ENCODE data around the gene FBXL16. TPM values are rescaled to one million over a fixed set of nuclear protein-coding genes. Genes with fewer than 3 reads are reported as not detected.

Gene FBXL16
- total and polyA plus RNA-seq, 9 of the 15 experiments (the other 6 are each of a cell fraction or from before 2014, with no cell fraction given), result 0.21 to 8.2 (median 1.7) TPM

- peak; percentile 30; the same call in 1 of the 2 replicates for TF ChIP-seq RFX1 (IDR thresholded peaks at IDR 0.05)
These were observed 6.1 kb upstream of the FBXL16 start (continued) for GRCh38 chr16:711548-712320.

- intact Hi-C loops (cut with micrococcal nuclease) (loop anchor here (1.0 to 5.0 kb wide), 2 partner anchors 74 to 96 kb away; no protein-coding TSS in a partner anchor), in situ Hi-C loops (cut with MboI) (loop anchor here (5.0 to 10.0 kb wide), 2 partner anchors 76 to 344 kb away; partner anchors contain the start of genes CHTF18 and RPUSD1)
- ChIA-PET POLR2A (no interaction called here), CTCF (ENCODE audit: low intra/inter-chr PET ratio) (interaction anchor here (1.0 to 4.5 kb wide), 4 partner anchors 31 to 391 kb away, joined by 3 to 73 read pairs (median 14); no protein-coding TSS in a partner anchor)
- no peak overlapping the region for H3K27ac ChIP-seq (ENCODE audit: extremely low read depth, low read depth, low read length)
- no peak overlapping the region for H2AFZ ChIP-seq (ENCODE audit: low read depth, low read length)
- DNase-seq (ENCODE audit: extremely low read depth in 1 of 4, low spot score in 3 of 4), result no peak
- H3K4me1 ChIP-seq (replicated peaks in 1 of 2; ENCODE audit: control insufficient read depth in 2 of 2, insufficient read depth in 2 of 2, low read length in 2 of 2), result peaks cover 4 to 65% of the 10 kb centered on the region in 2 experiments; a peak in 3 of 5 replicates
- H3K79me2 ChIP-seq (ENCODE audit: control insufficient read depth, insufficient read depth, low read length), result peaks cover 4% of the 10 kb centered on the region; the same call in 2 of the 3 replicates
- 27% methylated on average over 12 of the region's 12 CpGs for WGBS (ENCODE audit: insufficient coverage, low coverage, missing lambda C conversion rate)
- no peaks in the 10 kb centered on the region for H3K36me3 ChIP-seq (ENCODE audit: control insufficient read depth, insufficient read depth, low read length)
- TF ChIP-seq BCOR (IDR thresholded peaks at IDR 0.05) (peak; percentile 82), KDM1A (IDR thresholded peaks at IDR 0.05) (peak; percentile 41 to 67; a peak in 3 of 4 replicates), ZNF263 (CRISPR knock-in tag; IDR thresholded peaks at IDR 0.05; ENCODE audit: borderline replicate concordance) (no peak), RCOR1 (IDR thresholded peaks at IDR 0.05; ENCODE audit: borderline replicate concordance in 1 of 2, low read depth in 2 of 2, low read length in 2 of 2) (peak in 1 of 2 experiments; percentile 47; a peak in 1 of 4 replicates)
- TF ChIP-seq, protein P1, sequence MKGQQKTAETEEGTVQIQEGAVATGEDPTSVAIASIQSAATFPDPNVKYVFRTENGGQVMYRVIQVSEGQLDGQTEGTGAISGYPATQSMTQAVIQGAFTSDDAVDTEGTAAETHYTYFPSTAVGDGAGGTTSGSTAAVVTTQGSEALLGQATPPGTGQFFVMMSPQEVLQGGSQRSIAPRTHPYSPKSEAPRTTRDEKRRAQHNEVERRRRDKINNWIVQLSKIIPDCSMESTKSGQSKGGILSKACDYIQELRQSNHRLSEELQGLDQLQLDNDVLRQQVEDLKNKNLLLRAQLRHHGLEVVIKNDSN (CRISPR knock-in tag; IDR thresholded peaks at IDR 0.05), result 0 out of 2 replicates have a peak, but pooled peaks have one; percentile 12
- no TSS peak for BruUV-seq (replicated peaks)
- peaks cover 20% of the 10 kb centered on the region; the same call in 1 of the 2 replicates for H4K20me1 ChIP-seq (replicated peaks; ENCODE audit: control insufficient read depth, insufficient read depth, low read length)
- H3K9ac ChIP-seq (ENCODE audit: insufficient read depth in 1 of 2, low read depth in 2 of 2, low read length in 2 of 2), result no peak overlapping the region; a peak in 1 of 4 replicates
- no peaks in the 10 kb centered on the region for H3K9me3 ChIP-seq (replicated peaks; ENCODE audit: control insufficient read depth, insufficient read depth, low read depth, low read length)
- no peak overlapping the region for H3K4me3 ChIP-seq
- no peaks in the 10 kb centered on the region for H3K9me1 ChIP-seq (ENCODE audit: control insufficient read depth, insufficient read depth, low read length)
- FAIRE-seq, result no peak
- peaks cover 0 to 17% of the 10 kb centered on the region in 2 experiments; a peak in 2 of 5 replicates for H3K27me3 ChIP-seq (ENCODE audit: control insufficient read depth in 2 of 2, insufficient read depth in 2 of 2, low read length in 2 of 2)
- no peak for ATAC-seq
- H3K4me2 ChIP-seq (ENCODE audit: insufficient read depth, low read length), result no peak overlapping the region
These were observed 5.5 kb upstream of the FBXL16 start for GRCh38 chr16:711084-711483.

Measured in K562 (cell line).